Calu3 (cell line): ENCODE results near the gene GAL3ST2. TPM values are rescaled to one million over a fixed set of nuclear protein-coding genes. Genes with fewer than 3 reads are reported as not detected.

ENCODE experiments used
- BruUV-seq: library from RNA; stranded (reverse); fragments of 400-500 nt; replicated peaks from 2 replicates; lab custom pipeline; 2021; lab: Mats Ljungman, UMichigan
- CTCF ChIA-PET: fragments of 300-600 bp; sonication (Branson Sonifier 250); formaldehyde crosslinking; loops from one replicate; lab custom pipeline; 2022; ENCODE audit warnings: antibody characterized with exemption; lab: Charles Lee
- DNase-seq: peaks from one replicate; pipeline ENCODE4 v3.0.0; 2022
- H3K27ac Mint-ChIP-seq: one replicate; pipeline ENCODE4 v1.8.0; 2022; ENCODE audit warnings: mixed read lengths; ENCODE audit not compliant: unreplicated experiment
- H3K27me3 Mint-ChIP-seq: one replicate; pipeline ENCODE4 v1.8.0; 2022; ENCODE audit warnings: mixed read lengths; ENCODE audit not compliant: unreplicated experiment
- H3K36me3 Mint-ChIP-seq: one replicate; pipeline ENCODE4 v1.8.0; 2022; ENCODE audit warnings: mild to moderate bottlenecking, moderate library complexity, mixed read lengths; ENCODE audit not compliant: insufficient read depth, unreplicated experiment
- H3K4me1 Mint-ChIP-seq: one replicate; pipeline ENCODE4 v1.8.0; 2022; ENCODE audit warnings: mild to moderate bottlenecking, low read depth, mixed read lengths; ENCODE audit not compliant: unreplicated experiment
- H3K4me3 Mint-ChIP-seq: one replicate; pipeline ENCODE4 v1.8.0; 2022; ENCODE audit warnings: mild to moderate bottlenecking, low read depth, moderate library complexity, mixed read lengths; ENCODE audit not compliant: unreplicated experiment
- H3K9me3 Mint-ChIP-seq: one replicate; pipeline ENCODE4 v1.8.0; 2022; ENCODE audit warnings: low read depth, mixed read lengths; ENCODE audit not compliant: unreplicated experiment
- CTCF ChIP-seq: fragments of 200-600 bp; IDR thresholded peaks from one replicate; pipeline ENCODE4 v1.8.0; 2022; ENCODE audit warnings: antibody characterized with exemption; ENCODE audit not compliant: unreplicated experiment
- intact Hi-C: fragments of 100-400 bp; cut with micrococcal nuclease; formaldehyde crosslinking; loops from one replicate; pipeline ENCODE4 v1.10.0; 2022; ENCODE audit not compliant: unreplicated experiment
- total RNA-seq: library from RNA; stranded (reverse); gene quantifications from 2 replicates; pipeline ENCODE4 v1.2.3, GENCODE V29; 2022

The GAL3ST2 gene
- total RNA-seq, 1 experiment from 2014 or later, result not detected

- no peak for TF ChIP-seq CTCF
- H3K27ac Mint-ChIP-seq, result peak within 1 kb of the TSS; percentile 42
- H3K27me3 Mint-ChIP-seq, result no peaks in the 10 kb centered on the region
- peaks cover 40% of the 10 kb centered on the region for H3K36me3 Mint-ChIP-seq
- no TSS peak for BruUV-seq
- DNase-seq, result peak; percentile 96
- H3K4me3 Mint-ChIP-seq, result peak within 1 kb of the TSS; percentile 70
- H3K4me1 Mint-ChIP-seq, result peaks cover 8% of the 10 kb centered on the region
- intact Hi-C loops, result no loop called here
- no peaks in the 10 kb centered on the region for H3K9me3 Mint-ChIP-seq
- CTCF ChIA-PET, result interaction anchor here (0.7 kb wide), 1 partner anchor 743 kb away, joined by 4 read pairs; no protein-coding TSS in a partner anchor
These were observed 42.0 kb upstream of the GAL3ST2 start, which contains the start of gene D2HGDH for GRCh38 chr2:241734467-241735208. D2HGDH (plus strand) TSS chr2:241734630; CDS start chr2:241735225, 595 bp downstream.

DNA sequence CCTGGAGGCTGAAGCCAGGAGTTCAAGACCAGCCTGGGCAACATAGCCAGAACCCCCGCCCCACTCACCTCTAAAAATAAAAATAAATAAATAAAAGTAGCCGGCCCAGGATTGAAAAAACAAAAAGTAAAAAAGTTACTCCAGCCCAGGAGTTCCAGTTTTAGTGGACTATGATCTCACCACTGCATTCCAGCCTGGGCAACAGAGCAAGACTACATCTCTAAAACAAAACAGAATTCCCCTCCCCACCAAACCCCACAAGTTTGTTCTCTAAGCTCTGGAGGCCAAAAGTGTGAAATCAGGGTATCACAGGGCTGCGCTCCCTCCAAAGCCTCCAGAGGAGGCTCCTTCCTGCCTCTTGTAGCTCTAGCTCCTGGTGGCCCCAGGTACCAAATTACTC lies 40.5 kb upstream of the GAL3ST2 start:
- no peaks in the 10 kb centered on the region for H3K9me3 Mint-ChIP-seq
- no peak overlapping the region for H3K27ac Mint-ChIP-seq
- TF ChIP-seq CTCF, result no peak
- intact Hi-C loops, result no loop called here
- no peak for DNase-seq
- H3K4me1 Mint-ChIP-seq, result peaks cover 8% of the 10 kb centered on the region
- H3K27me3 Mint-ChIP-seq, result no peaks in the 10 kb centered on the region
- BruUV-seq, result TSS peak; percentile 41
- H3K36me3 Mint-ChIP-seq, result peaks cover 40% of the 10 kb centered on the region
- peak overlapping the region; percentile 70 for H3K4me3 Mint-ChIP-seq
- CTCF ChIA-PET, result no interaction called here

- no TSS peak for BruUV-seq
- H3K4me1 Mint-ChIP-seq, result peaks cover 3% of the 10 kb centered on the region
- H3K9me3 Mint-ChIP-seq, result no peaks in the 10 kb centered on the region
- CTCF ChIA-PET, result no interaction called here
- no peak for DNase-seq
- no peak overlapping the region for H3K4me3 Mint-ChIP-seq
- intact Hi-C loops, result no loop called here
- H3K27ac Mint-ChIP-seq, result no peak overlapping the region
- peaks cover 40% of the 10 kb centered on the region for H3K36me3 Mint-ChIP-seq
- H3K27me3 Mint-ChIP-seq, result no peaks in the 10 kb centered on the region
- no peak for TF ChIP-seq CTCF
These were observed 38.5 kb upstream of the GAL3ST2 start for GRCh38 chr2:241738040-241738686.

GRCh38 chr2:241739177-241739576 lies 37.4 kb upstream of the GAL3ST2 start:
- Mint-ChIP-seq H3K4me1 (no peaks in the 10 kb centered on the region), H3K4me3 (no peak overlapping the region), H3K36me3 (peaks cover 44% of the 10 kb centered on the region), H3K27ac (no peak overlapping the region), H3K9me3 (no peaks in the 10 kb centered on the region), H3K27me3 (no peaks in the 10 kb centered on the region)
- intact Hi-C loops, result no loop called here
- BruUV-seq, result no TSS peak
- CTCF ChIA-PET, result interaction anchor here (0.6 kb wide), 1 partner anchor 225 kb away, joined by 5 read pairs; no protein-coding TSS in a partner anchor
- no peak for TF ChIP-seq CTCF
- DNase-seq, result no peak
